ENCODE results near the gene PARD6B. TPM values are rescaled to one million over a fixed set of nuclear protein-coding genes. Genes with fewer than 3 reads are reported as not detected.
A peak's percentile ranks its signal among the peaks of the same experiment; 100 is the strongest.

The PARD6B gene
- total and polyA plus RNA-seq, 2 of the 13 experiments (the other 11 are each of a cell fraction or from before 2014, with no cell fraction given), result 6.9 to 22.2 TPM

GRCh38 chr20:50728981-50729874, 2.2 kb upstream of the PARD6B start (continued):
- TF ChIP-seq, protein P1, sequence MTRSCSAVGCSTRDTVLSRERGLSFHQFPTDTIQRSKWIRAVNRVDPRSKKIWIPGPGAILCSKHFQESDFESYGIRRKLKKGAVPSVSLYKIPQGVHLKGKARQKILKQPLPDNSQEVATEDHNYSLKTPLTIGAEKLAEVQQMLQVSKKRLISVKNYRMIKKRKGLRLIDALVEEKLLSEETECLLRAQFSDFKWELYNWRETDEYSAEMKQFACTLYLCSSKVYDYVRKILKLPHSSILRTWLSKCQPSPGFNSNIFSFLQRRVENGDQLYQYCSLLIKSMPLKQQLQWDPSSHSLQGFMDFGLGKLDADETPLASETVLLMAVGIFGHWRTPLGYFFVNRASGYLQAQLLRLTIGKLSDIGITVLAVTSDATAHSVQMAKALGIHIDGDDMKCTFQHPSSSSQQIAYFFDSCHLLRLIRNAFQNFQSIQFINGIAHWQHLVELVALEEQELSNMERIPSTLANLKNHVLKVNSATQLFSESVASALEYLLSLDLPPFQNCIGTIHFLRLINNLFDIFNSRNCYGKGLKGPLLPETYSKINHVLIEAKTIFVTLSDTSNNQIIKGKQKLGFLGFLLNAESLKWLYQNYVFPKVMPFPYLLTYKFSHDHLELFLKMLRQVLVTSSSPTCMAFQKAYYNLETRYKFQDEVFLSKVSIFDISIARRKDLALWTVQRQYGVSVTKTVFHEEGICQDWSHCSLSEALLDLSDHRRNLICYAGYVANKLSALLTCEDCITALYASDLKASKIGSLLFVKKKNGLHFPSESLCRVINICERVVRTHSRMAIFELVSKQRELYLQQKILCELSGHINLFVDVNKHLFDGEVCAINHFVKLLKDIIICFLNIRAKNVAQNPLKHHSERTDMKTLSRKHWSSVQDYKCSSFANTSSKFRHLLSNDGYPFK (CRISPR knock-in tag; IDR thresholded peaks at IDR 0.05; ENCODE audit: borderline replicate concordance), result peak; percentile 36; the same call in 1 of the 2 replicates
- TF ChIP-seq MAZ (IDR thresholded peaks at IDR 0.05; ENCODE audit: borderline replicate concordance, low read depth, low read length) (no peak), MAZ (CRISPR knock-in tag; IDR thresholded peaks at IDR 0.05; ENCODE audit: low read depth) (no peak; the same call in 1 of the 2 replicates), ZNF616 (CRISPR knock-in tag; IDR thresholded peaks at IDR 0.05; ENCODE audit: low read depth) (no peak; the same call in 1 of the 2 replicates), RNF219 (CRISPR knock-in tag; IDR thresholded peaks at IDR 0.05) (no peak), ZNF136 (CRISPR knock-in tag; IDR thresholded peaks at IDR 0.05; ENCODE audit: low read depth) (no peak), IRF2 (CRISPR knock-in tag; IDR thresholded peaks at IDR 0.05) (no peak; the same call in 1 of the 2 replicates), RORA (CRISPR knock-in tag; IDR thresholded peaks at IDR 0.05) (no peak), ZNF704 (CRISPR knock-in tag; IDR thresholded peaks at IDR 0.05; ENCODE audit: borderline replicate concordance) (no peak), RAD51 (IDR thresholded peaks at IDR 0.05; ENCODE audit: borderline replicate concordance) (no peak), RARG (CRISPR knock-in tag; IDR thresholded peaks at IDR 0.05; ENCODE audit: low read depth) (no peak), ZBTB33 (CRISPR knock-in tag; IDR thresholded peaks at IDR 0.05) (no peak), ZHX1 (CRISPR knock-in tag; IDR thresholded peaks at IDR 0.05; ENCODE audit: low read depth) (no peak), ZNF768 (CRISPR knock-in tag; IDR thresholded peaks at IDR 0.05) (no peak), ZFYVE20 (CRISPR knock-in tag; IDR thresholded peaks at IDR 0.05; ENCODE audit: borderline replicate concordance, low read depth) (no peak), ZNF546 (CRISPR knock-in tag; conservative IDR thresholded peaks at IDR 0.05) (no peak), HHEX (CRISPR knock-in tag; IDR thresholded peaks at IDR 0.05) (no peak)

Measured in HepG2 (cell line).